Measurements from ENCODE around the gene TCERG1. TPM values are rescaled to one million over a fixed set of nuclear protein-coding genes. Genes with fewer than 3 reads are reported as not detected.
A peak's percentile ranks its signal among the peaks of the same experiment; 100 is the strongest.

TCERG1 gene
- 100 to 1,000 TPM; 122 to 134 TPM for total RNA-seq
- 43.0 TPM for polyA plus RNA-seq (ENCODE audit: insufficient read depth, low read depth, low replicate concordance)
- long read RNA-seq, donor 1, partial matches to known transcripts: 7 of 10 reads
- long read RNA-seq, donor 1, other reads (novel, unspliced or antisense): 0 of 10 reads
- long read RNA-seq, donor 2, partial matches to known transcripts: 10 of 11 reads
- long read RNA-seq, donor 2, other reads (novel, unspliced or antisense): 0 of 11 reads

- intact Hi-C loops (cut with DNase I; ENCODE audit: low total_unique reads): no loop called here
- no peak for TF ChIP-seq POLR2A (IDR thresholded peaks at IDR 0.05)
- peak; percentile 85 to 96 (median 94) for TF ChIP-seq CTCF (IDR thresholded peaks at IDR 0.05)
- H3K4me1 ChIP-seq: peaks cover 16% of the 10 kb centered on the region
- WGBS, 2 donors: 1% methylated on average over 35 to 68 of the region's 68 CpGs
- no peaks in the 10 kb centered on the region for H3K36me3 ChIP-seq (ENCODE audit: low read depth, missing control alignments)
- H3K27ac ChIP-seq: peak within 1 kb of the TSS; percentile 84 to 96
- H3K27me3 ChIP-seq: no peaks in the 10 kb centered on the region
- no peaks in the 10 kb centered on the region for H3K9me3 ChIP-seq
- DNase-seq: peak; percentile 100
- peak within 1 kb of the TSS; percentile 84 to 99 for H3K4me3 ChIP-seq
Measured at GRCh38 chr5:146446861-146447733, at the start of gene TCERG1. TCERG1 (plus strand) TSS chr5:146447333; CDS start chr5:146447350, 17 bp downstream.

GRCh38 chr5:146398826-146399225, 48.3 kb upstream of the TCERG1 start:
- WGBS, 2 donors: 94 to 98% methylated on average over 4 of the region's 4 CpGs
- no peaks in the 10 kb centered on the region for H3K36me3 ChIP-seq (ENCODE audit: low read depth, missing control alignments)
- no peak for TF ChIP-seq CTCF (IDR thresholded peaks at IDR 0.05)
- no peak for TF ChIP-seq POLR2A (IDR thresholded peaks at IDR 0.05)
- no peak for DNase-seq
- no peaks in the 10 kb centered on the region for H3K27me3 ChIP-seq
- H3K9me3 ChIP-seq: no peaks in the 10 kb centered on the region
- intact Hi-C loops (cut with DNase I; ENCODE audit: low total_unique reads): no loop called here
- no peaks in the 10 kb centered on the region for H3K4me1 ChIP-seq
- H3K27ac ChIP-seq: no peak overlapping the region
- H3K4me3 ChIP-seq: no peak overlapping the region

- Histone ChIP-seq H3K4me3 (no peak overlapping the region), H3K27ac (no peak overlapping the region), H3K9me3 (no peaks in the 10 kb centered on the region), H3K36me3 (ENCODE audit: low read depth, missing control alignments) (no peaks in the 10 kb centered on the region), H3K4me1 (no peaks in the 10 kb centered on the region), H3K27me3 (no peaks in the 10 kb centered on the region)
- intact Hi-C loops (cut with DNase I; ENCODE audit: low total_unique reads): no loop called here
- DNase-seq: no peak
- WGBS, 2 donors: 100% methylated on average over 1 of the region's 1 CpG
- TF ChIP-seq POLR2A (IDR thresholded peaks at IDR 0.05): no peak
- TF ChIP-seq CTCF (IDR thresholded peaks at IDR 0.05): no peak
Measured at GRCh38 chr5:146399481-146399880, 47.7 kb upstream of the TCERG1 start.

GRCh38 chr5:146400201-146400600, 46.9 kb upstream of the TCERG1 start:
- H3K27me3 ChIP-seq: no peaks in the 10 kb centered on the region
- H3K9me3 ChIP-seq: no peaks in the 10 kb centered on the region
- no peaks in the 10 kb centered on the region for H3K4me1 ChIP-seq
- DNase-seq: no peak
- intact Hi-C loops (cut with DNase I; ENCODE audit: low total_unique reads): no loop called here
- 80 to 91% methylated on average over 2 of the region's 2 CpGs for WGBS, 2 donors
- no peak overlapping the region for H3K27ac ChIP-seq
- H3K4me3 ChIP-seq: no peak overlapping the region
- H3K36me3 ChIP-seq (ENCODE audit: low read depth, missing control alignments): no peaks in the 10 kb centered on the region
- TF ChIP-seq CTCF (IDR thresholded peaks at IDR 0.05): no peak
- no peak for TF ChIP-seq POLR2A (IDR thresholded peaks at IDR 0.05)
